Cardiac fibroblast (primary cell): Measurements from ENCODE around the gene SELPLG.

Experiments
- DNase-seq, 2 donors: peaks; one replicate each; pipeline versions ENCODE4 v3.0.0 to v3.0.0-alpha.2; 2010; ENCODE audit warnings: low read depth in 2 of 2
- H3K4me3 ChIP-seq, 2 donors: replicated peaks in 1 of 2; 1 replicate in 1 of 2; 2 replicates in 1 of 2; pipeline ENCODE4 v1.5.1; 2011; ENCODE audit warnings: low read depth in 2 of 2, low read length in 2 of 2, mild to moderate bottlenecking in 2 of 2, moderate library complexity in 1 of 2
- CTCF ChIP-seq: IDR thresholded peaks from one replicate; pipeline ENCODE4 v1.5.1; 2011; ENCODE audit warnings: low read depth, mild to moderate bottlenecking, low read length, inconsistent platforms

SELPLG gene

DNA sequence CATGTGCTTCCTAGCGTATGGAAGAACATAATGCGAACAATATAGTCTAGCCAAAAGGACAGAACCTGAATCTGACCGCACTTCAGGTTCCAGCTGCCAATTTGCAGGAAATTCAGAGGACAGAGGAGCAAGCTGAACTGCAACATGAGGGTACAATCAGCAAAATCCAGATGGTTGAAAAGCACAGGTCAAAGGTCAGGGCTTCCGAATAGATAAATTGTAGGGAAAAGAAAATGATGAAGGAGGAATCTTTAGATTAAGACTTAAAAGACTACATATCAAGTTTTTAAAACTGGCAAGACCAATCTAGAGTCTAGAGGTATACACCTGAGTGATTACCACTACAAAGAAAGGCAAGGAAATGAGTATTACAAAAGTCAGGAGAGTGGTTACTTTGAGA, 42.1 kb upstream of the SELPLG start:
- TF ChIP-seq CTCF, result no peak
- no peak for DNase-seq
- H3K4me3 ChIP-seq, result no peak overlapping the region

DNA sequence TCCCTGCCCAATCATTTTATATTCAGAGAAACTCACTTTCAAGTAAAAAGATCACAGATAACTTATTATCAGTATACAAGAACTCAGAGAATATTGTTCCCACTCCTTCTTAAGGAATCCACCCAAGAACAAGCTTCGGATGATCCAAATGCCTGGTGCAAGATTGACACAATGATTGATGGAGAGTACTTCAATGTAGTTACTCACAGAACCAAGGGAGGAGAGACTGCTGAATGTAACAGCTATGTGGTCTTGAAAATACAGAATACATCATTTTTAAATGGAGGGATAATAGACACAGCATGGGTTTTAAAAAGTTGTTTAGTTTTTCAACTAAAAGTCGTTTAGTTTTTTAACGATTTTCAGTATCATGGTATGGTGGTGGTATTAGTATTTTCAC, 38.4 kb upstream of the SELPLG start:
- no peak overlapping the region for H3K4me3 ChIP-seq
- no peak for DNase-seq
- TF ChIP-seq CTCF, result no peak

- DNase-seq, result no peak
- no peak for TF ChIP-seq CTCF
- no peak overlapping the region for H3K4me3 ChIP-seq
These were observed 37.4 kb upstream of the SELPLG start for GRCh38 chr12:108671110-108671509.

GRCh38 chr12:108670066-108670631, 36.5 kb upstream of the SELPLG start:
- no peak for DNase-seq
- no peak overlapping the region for H3K4me3 ChIP-seq
- TF ChIP-seq CTCF, result no peak

- no peak for TF ChIP-seq CTCF
- H3K4me3 ChIP-seq, result no peak overlapping the region
- peak; percentile 53 to 64 for DNase-seq
These were observed 34.8 kb upstream of the SELPLG start for GRCh38 chr12:108668542-108668941.

- no peak overlapping the region for H3K4me3 ChIP-seq
- DNase-seq, result no peak
- TF ChIP-seq CTCF, result no peak
These were observed 34.4 kb upstream of the SELPLG start for GRCh38 chr12:108668063-108668462.

DNA sequence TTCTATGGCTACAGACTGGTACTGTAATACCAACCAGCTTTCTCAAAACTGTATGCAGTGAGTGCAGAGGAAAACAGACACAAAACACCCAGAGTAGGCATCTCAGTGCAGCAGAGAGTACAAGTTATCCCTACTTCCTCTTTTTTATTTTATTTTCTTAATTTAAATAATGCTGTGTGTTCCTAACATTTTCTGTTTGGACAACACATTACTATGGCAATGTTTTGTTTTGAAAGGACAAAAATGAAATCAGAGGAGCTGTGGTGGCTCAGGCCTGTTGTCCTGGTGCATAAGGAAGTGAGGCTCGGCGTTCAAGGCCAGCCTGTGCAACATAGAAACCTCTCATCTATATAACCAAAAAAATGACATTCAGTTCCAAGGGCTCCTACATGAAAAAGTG, 33.7 kb upstream of the SELPLG start:
- no peak overlapping the region for H3K4me3 ChIP-seq
- no peak for TF ChIP-seq CTCF
- peak in 1 of 2 donors; percentile 29 for DNase-seq
